Measurements from ENCODE around the gene GPHA2. TPM values are rescaled to one million over a fixed set of nuclear protein-coding genes. Genes with fewer than 3 reads are reported as not detected.

The GPHA2 gene
- total RNA-seq, 2 experiments from 2014 or later, result 0.49 to 0.56 TPM

- ATAC-seq (ENCODE audit: poor library complexity) (no peak), DNase-seq (no peak)
- no peak overlapping the region for H3K27ac ChIP-seq (ENCODE audit: low read depth in 1 of 2, low read length in 2 of 2)
- CTCF ChIA-PET, result no interaction called here
- Mint-ChIP-seq H3K36me3 (ENCODE audit: low read depth) (peaks cover 42% of the 10 kb centered on the region), H3K4me1 (ENCODE audit: low read depth) (no peaks in the 10 kb centered on the region), H3K9me3 (no peaks in the 10 kb centered on the region), H3K27ac (no peak overlapping the region), H3K4me3 (no peak overlapping the region), H3K27me3 (no peaks in the 10 kb centered on the region)
- peaks cover 45% of the 10 kb centered on the region for H3K36me3 ChIP-seq (ENCODE audit: insufficient read depth, low read length)
- intact Hi-C loops (cut with DNase I, micrococcal nuclease), result no loop called here
- POLR2A ChIA-PET, result no interaction called here
- H3K4me3 ChIP-seq (ENCODE audit: low read length), result no peak overlapping the region
- no peaks in the 10 kb centered on the region for H3K27me3 ChIP-seq (ENCODE audit: control insufficient read depth in 1 of 2, insufficient read depth in 2 of 2, low read length in 2 of 2)
- H3K9me3 ChIP-seq (ENCODE audit: control insufficient read depth in 1 of 2, insufficient read depth in 1 of 2, low read length in 2 of 2), result no peaks in the 10 kb centered on the region
- no peaks in the 10 kb centered on the region for H3K4me1 ChIP-seq (ENCODE audit: insufficient read depth, low read length)
- TF ChIP-seq, protein P1, sequence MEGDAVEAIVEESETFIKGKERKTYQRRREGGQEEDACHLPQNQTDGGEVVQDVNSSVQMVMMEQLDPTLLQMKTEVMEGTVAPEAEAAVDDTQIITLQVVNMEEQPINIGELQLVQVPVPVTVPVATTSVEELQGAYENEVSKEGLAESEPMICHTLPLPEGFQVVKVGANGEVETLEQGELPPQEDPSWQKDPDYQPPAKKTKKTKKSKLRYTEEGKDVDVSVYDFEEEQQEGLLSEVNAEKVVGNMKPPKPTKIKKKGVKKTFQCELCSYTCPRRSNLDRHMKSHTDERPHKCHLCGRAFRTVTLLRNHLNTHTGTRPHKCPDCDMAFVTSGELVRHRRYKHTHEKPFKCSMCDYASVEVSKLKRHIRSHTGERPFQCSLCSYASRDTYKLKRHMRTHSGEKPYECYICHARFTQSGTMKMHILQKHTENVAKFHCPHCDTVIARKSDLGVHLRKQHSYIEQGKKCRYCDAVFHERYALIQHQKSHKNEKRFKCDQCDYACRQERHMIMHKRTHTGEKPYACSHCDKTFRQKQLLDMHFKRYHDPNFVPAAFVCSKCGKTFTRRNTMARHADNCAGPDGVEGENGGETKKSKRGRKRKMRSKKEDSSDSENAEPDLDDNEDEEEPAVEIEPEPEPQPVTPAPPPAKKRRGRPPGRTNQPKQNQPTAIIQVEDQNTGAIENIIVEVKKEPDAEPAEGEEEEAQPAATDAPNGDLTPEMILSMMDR (IDR thresholded peaks at IDR 0.05), result no peak
Observed at GRCh38 chr11:64932324-64932723, 3.4 kb downstream of the GPHA2 start.

DNA sequence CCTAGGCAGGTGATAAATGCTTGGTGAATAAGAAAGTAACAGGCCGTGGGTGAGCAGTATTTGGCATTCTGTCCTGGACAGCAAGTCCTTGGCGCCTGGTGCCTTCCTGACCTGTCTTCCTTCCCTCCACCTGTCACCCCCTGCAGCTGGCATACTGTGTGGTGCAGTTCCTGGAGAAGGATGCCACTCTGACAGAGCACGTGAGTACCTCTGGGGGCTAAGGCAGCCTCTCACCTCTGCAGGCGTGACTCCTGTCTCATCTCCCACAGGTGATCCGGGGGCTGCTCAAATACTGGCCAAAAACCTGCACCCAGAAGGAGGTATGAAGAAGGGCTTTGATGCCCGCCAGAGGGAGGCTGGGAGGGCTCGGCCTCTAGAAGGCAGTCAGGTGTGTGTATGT is 4.4 kb downstream of the GPHA2 start:
- no peak overlapping the region for H3K27ac Mint-ChIP-seq
- Histone ChIP-seq H3K4me3 (ENCODE audit: low read length) (no peak overlapping the region), H3K9me3 (ENCODE audit: control insufficient read depth in 1 of 2, insufficient read depth in 1 of 2, low read length in 2 of 2) (no peaks in the 10 kb centered on the region), H3K27me3 (ENCODE audit: control insufficient read depth in 1 of 2, insufficient read depth in 2 of 2, low read length in 2 of 2) (no peaks in the 10 kb centered on the region), H3K36me3 (ENCODE audit: insufficient read depth, low read length) (peaks cover 45% of the 10 kb centered on the region), H3K4me1 (ENCODE audit: insufficient read depth, low read length) (peaks cover under 1% of the 10 kb centered on the region), H3K27ac (ENCODE audit: low read depth in 1 of 2, low read length in 2 of 2) (no peak overlapping the region)
- intact Hi-C loops (cut with DNase I, micrococcal nuclease), result no loop called here
- no peak overlapping the region for H3K4me3 Mint-ChIP-seq
- ATAC-seq (ENCODE audit: poor library complexity), result no peak
- TF ChIP-seq, protein P1 (IDR thresholded peaks at IDR 0.05), result no peak
- H3K9me3 Mint-ChIP-seq, result no peaks in the 10 kb centered on the region
- no peak for DNase-seq
- peaks cover 42% of the 10 kb centered on the region for H3K36me3 Mint-ChIP-seq (ENCODE audit: low read depth)
- no peaks in the 10 kb centered on the region for H3K27me3 Mint-ChIP-seq
- no peaks in the 10 kb centered on the region for H3K4me1 Mint-ChIP-seq (ENCODE audit: low read depth)
- ChIA-PET CTCF (no interaction called here), POLR2A (no interaction called here)

DNA sequence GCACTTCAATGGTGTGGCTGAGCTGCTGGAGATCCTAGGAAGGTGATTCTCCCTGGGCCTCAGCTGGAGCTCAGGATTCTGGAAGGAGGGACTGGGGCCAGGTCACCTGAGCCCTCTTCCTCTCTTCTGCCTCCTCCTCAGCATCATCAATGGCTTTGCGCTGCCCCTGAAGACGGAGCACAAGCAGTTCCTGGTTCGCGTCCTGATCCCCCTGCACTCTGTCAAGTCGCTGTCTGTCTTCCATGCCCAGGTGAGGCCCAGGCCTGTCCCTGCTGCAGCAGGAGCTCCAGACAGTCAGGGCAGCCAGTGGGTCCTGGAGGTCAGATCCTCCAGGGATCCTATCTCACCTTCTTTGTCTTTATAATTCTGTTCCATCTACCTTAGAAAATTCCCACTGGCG is 5.4 kb downstream of the GPHA2 start:
- Histone ChIP-seq H3K4me1 (ENCODE audit: insufficient read depth, low read length) (peaks cover 10% of the 10 kb centered on the region), H3K36me3 (ENCODE audit: insufficient read depth, low read length) (peaks cover 45% of the 10 kb centered on the region), H3K27ac (ENCODE audit: low read depth in 1 of 2, low read length in 2 of 2) (no peak overlapping the region), H3K4me3 (ENCODE audit: low read length) (no peak overlapping the region), H3K9me3 (ENCODE audit: control insufficient read depth in 1 of 2, insufficient read depth in 1 of 2, low read length in 2 of 2) (no peaks in the 10 kb centered on the region), H3K27me3 (ENCODE audit: control insufficient read depth in 1 of 2, insufficient read depth in 2 of 2, low read length in 2 of 2) (no peaks in the 10 kb centered on the region)
- TF ChIP-seq, protein P1 (IDR thresholded peaks at IDR 0.05), result no peak
- H3K4me3 Mint-ChIP-seq, result no peak overlapping the region
- H3K36me3 Mint-ChIP-seq (ENCODE audit: low read depth), result peaks cover 42% of the 10 kb centered on the region
- CTCF ChIA-PET, result no interaction called here
- no peak overlapping the region for H3K27ac Mint-ChIP-seq
- POLR2A ChIA-PET, result no interaction called here
- no peaks in the 10 kb centered on the region for H3K9me3 Mint-ChIP-seq
- ATAC-seq (ENCODE audit: poor library complexity) (no peak), DNase-seq (no peak)
- H3K4me1 Mint-ChIP-seq (ENCODE audit: low read depth), result no peaks in the 10 kb centered on the region
- intact Hi-C loops (cut with DNase I, micrococcal nuclease), result no loop called here
- no peaks in the 10 kb centered on the region for H3K27me3 Mint-ChIP-seq
